ENCODE measurements around the gene SLC13A1. TPM values are rescaled to one million over a fixed set of nuclear protein-coding genes. Genes with fewer than 3 reads are reported as not detected.

Gene SLC13A1
- total RNA-seq, 1 donor from 2014 or later: not detected

DNA sequence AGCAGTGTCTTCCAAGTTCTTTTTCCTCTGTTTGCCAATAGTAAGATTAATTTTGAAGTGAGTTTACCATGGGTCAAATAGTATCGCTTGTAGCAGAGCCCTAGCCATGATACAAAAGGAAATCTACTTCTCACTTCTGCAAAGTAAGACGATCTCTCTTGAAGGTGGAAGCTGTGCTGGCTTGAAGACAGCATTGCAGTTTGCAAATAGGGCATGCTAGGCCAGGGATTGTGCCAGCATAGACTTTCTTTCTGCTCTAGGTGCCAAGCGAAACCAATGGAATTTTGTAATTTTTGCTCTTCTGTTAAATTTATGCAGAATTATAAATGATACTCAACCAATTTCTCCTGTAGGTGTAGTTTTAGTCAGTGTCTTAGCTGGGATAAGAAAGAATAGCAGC lies 74.5 kb downstream of the SLC13A1 start:
- TF ChIP-seq EZH2 (IDR thresholded peaks at IDR 0.05) (no peak), EZH2phosphoT487 (IDR thresholded peaks at IDR 0.05) (no peak), CTCF (IDR thresholded peaks at IDR 0.05) (no peak)
- no peak overlapping the region for H3K4me3 ChIP-seq
- H3K9ac ChIP-seq: no peak overlapping the region
- no peaks in the 10 kb centered on the region for H3K79me2 ChIP-seq (ENCODE audit: low read depth)
- Mint-ChIP-seq H3K27ac (no peak overlapping the region), H3K9me3 (no peaks in the 10 kb centered on the region), H3K4me1 (no peaks in the 10 kb centered on the region), H3K4me3 (no peak overlapping the region), H3K27me3 (ENCODE audit: insufficient read depth, low read depth) (no peaks in the 10 kb centered on the region), H3K36me3 (no peaks in the 10 kb centered on the region)
- peak overlapping the region; percentile 32 for H2AFZ ChIP-seq (replicated peaks)
- H3K4me1 ChIP-seq: no peaks in the 10 kb centered on the region
- no peaks in the 10 kb centered on the region for H3K27me3 ChIP-seq
- no peaks in the 10 kb centered on the region for H3K9me3 ChIP-seq (ENCODE audit: low read depth)
- H3K4me2 ChIP-seq: no peak overlapping the region
- no peaks in the 10 kb centered on the region for H3K36me3 ChIP-seq
- H3F3A ChIP-seq (ENCODE audit: low read depth): no peaks in the 10 kb centered on the region
- H4K20me1 ChIP-seq (ENCODE audit: low read depth): no peaks in the 10 kb centered on the region
- DNase-seq (ENCODE audit: low spot score): no peak
- H3K27ac ChIP-seq: no peak overlapping the region

DNA sequence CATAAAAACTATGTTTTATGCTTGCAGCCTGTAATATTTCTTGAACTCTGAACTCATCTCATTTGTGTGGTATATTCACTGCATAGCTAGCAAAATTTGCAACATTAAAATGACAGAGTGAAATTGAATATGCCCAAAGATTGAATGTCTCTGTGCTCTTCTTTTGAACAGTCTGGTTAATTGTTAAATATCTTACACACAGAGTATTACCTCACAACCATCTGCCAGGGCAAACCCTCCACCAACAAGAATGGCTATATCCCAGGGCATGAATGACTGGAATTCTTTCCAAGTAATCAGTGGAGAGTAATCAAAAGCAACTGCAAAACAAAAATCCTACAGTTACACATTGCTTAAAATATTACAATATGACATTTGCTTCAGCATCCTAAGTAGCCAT lies 76.9 kb downstream of the SLC13A1 start:
- Histone ChIP-seq H3F3A (ENCODE audit: low read depth) (no peaks in the 10 kb centered on the region), H2AFZ (replicated peaks) (no peak overlapping the region), H3K9me3 (ENCODE audit: low read depth) (no peaks in the 10 kb centered on the region), H3K36me3 (no peaks in the 10 kb centered on the region), H3K79me2 (ENCODE audit: low read depth) (no peaks in the 10 kb centered on the region), H3K4me2 (no peak overlapping the region), H3K9ac (no peak overlapping the region), H3K4me1 (peaks cover 7% of the 10 kb centered on the region), H3K27me3 (no peaks in the 10 kb centered on the region), H4K20me1 (ENCODE audit: low read depth) (no peaks in the 10 kb centered on the region), H3K4me3 (no peak overlapping the region), H3K27ac (no peak overlapping the region)
- DNase-seq (ENCODE audit: low spot score): no peak
- no peaks in the 10 kb centered on the region for H3K27me3 Mint-ChIP-seq (ENCODE audit: insufficient read depth, low read depth)
- H3K36me3 Mint-ChIP-seq: no peaks in the 10 kb centered on the region
- TF ChIP-seq EZH2 (IDR thresholded peaks at IDR 0.05): no peak
- no peak for TF ChIP-seq CTCF (IDR thresholded peaks at IDR 0.05)
- no peak for TF ChIP-seq EZH2phosphoT487 (IDR thresholded peaks at IDR 0.05)
- no peak overlapping the region for H3K4me3 Mint-ChIP-seq
- H3K9me3 Mint-ChIP-seq: no peaks in the 10 kb centered on the region
- peaks cover 9% of the 10 kb centered on the region for H3K4me1 Mint-ChIP-seq
- no peak overlapping the region for H3K27ac Mint-ChIP-seq

- Mint-ChIP-seq H3K4me1 (peaks cover 12% of the 10 kb centered on the region), H3K4me3 (no peak overlapping the region), H3K27me3 (ENCODE audit: insufficient read depth, low read depth) (no peaks in the 10 kb centered on the region), H3K36me3 (no peaks in the 10 kb centered on the region), H3K27ac (no peak overlapping the region), H3K9me3 (no peaks in the 10 kb centered on the region)
- Histone ChIP-seq H3K27me3 (no peaks in the 10 kb centered on the region), H3K9ac (no peak overlapping the region), H3K79me2 (ENCODE audit: low read depth) (no peaks in the 10 kb centered on the region), H3F3A (ENCODE audit: low read depth) (no peaks in the 10 kb centered on the region), H2AFZ (replicated peaks) (no peak overlapping the region), H3K9me3 (ENCODE audit: low read depth) (no peaks in the 10 kb centered on the region), H3K36me3 (no peaks in the 10 kb centered on the region), H3K4me3 (no peak overlapping the region), H4K20me1 (ENCODE audit: low read depth) (no peaks in the 10 kb centered on the region), H3K4me1 (peaks cover 7% of the 10 kb centered on the region), H3K27ac (no peak overlapping the region), H3K4me2 (no peak overlapping the region)
- DNase-seq (ENCODE audit: low spot score): no peak
- TF ChIP-seq EZH2phosphoT487 (IDR thresholded peaks at IDR 0.05): no peak
- no peak for TF ChIP-seq EZH2 (IDR thresholded peaks at IDR 0.05)
- TF ChIP-seq CTCF (IDR thresholded peaks at IDR 0.05): no peak
Observed at GRCh38 chr7:123120286-123120685, 79.5 kb downstream of the SLC13A1 start.

Data from neural progenitor cell (in vitro differentiated cells).